ENCODE results near the gene SNX21.

SNX21 gene

DNA sequence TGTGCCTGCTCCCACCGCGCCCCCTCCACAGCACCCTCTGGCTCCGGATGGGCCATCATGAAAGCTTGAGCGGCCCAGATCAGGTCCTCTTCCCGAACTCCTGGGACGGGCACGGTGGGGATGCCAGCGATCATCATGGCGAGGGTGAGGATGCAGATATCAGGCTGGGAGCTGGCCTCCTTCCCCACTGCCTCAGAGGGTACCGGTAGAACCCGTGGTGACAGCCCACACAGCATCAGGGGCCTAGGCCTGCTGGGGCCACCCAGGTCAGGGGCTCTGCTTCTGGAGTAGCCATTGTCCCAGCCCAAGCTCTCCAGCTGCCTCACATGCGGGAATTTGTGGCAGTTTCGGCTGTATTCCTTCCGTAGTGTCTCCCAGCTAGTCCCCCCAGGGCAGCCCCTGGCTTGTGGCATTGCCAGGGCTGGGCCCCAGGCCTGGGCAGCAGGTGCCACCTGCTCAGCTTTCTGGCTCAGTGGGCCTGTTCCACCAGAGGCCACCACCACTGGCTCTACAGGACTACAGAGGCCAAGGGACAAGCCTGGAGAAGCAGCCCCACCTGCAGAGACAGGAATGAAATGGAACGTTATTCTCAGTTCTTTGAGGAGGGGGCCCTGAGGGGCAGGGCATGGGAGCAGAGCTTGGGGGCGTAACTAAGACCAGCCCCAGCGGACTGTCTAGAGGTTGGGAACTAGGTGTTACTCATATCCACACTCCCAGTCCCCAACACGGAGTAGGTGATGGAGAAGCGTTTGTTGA lies 53.2 kb downstream of the SNX21 start:
- no peak overlapping the region for H3K9ac ChIP-seq (ENCODE audit: low read depth, low read length, poor library complexity)
- H3K79me1 ChIP-seq (ENCODE audit: low read depth, low read length) = peaks cover 2% of the 10 kb centered on the region
- no CpG with 5 or more reads among the region's 19 CpGs for WGBS, 2 donors (ENCODE audit: extremely low coverage in 2 of 2, insufficient read length in 2 of 2, insufficient replicate concordance in 1 of 2)
- H2BK12ac ChIP-seq (ENCODE audit: low read length) = no peak overlapping the region
- H3K27ac ChIP-seq (replicated peaks; ENCODE audit: low read length) = no peak overlapping the region
- H2BK5ac ChIP-seq (ENCODE audit: low read length) = no peak overlapping the region
- no peak overlapping the region for H3K23ac ChIP-seq (ENCODE audit: low read depth, low read length, poor library complexity)
- H3K4me1 ChIP-seq (ENCODE audit: control insufficient read depth in 2 of 2, insufficient read depth in 1 of 2, low read depth in 1 of 2, low read length in 2 of 2) = peaks cover 3 to 5% of the 10 kb centered on the region in 2 donors
- no peak overlapping the region for H2AFZ ChIP-seq (ENCODE audit: low read length)
- H2AK5ac ChIP-seq (ENCODE audit: low read depth, low read length) = no peak overlapping the region
- no peak overlapping the region for H3K14ac ChIP-seq (ENCODE audit: low read length)
- no peak overlapping the region for H4K8ac ChIP-seq (ENCODE audit: low read depth, low read length)
- H3K27me3 ChIP-seq (ENCODE audit: control insufficient read depth in 3 of 3, insufficient read depth in 3 of 3, low read depth in 1 of 3, low read length in 3 of 3) = peaks cover 0 to 7% (median 0%) of the 10 kb centered on the region in 3 experiments
- peaks cover 19 to 46% of the 10 kb centered on the region in 2 donors for H3K36me3 ChIP-seq (replicated peaks in 1 of 2; ENCODE audit: control insufficient read depth in 2 of 2, insufficient read depth in 2 of 2, low read length in 2 of 2)
- no peak overlapping the region for H2BK15ac ChIP-seq (ENCODE audit: low read length)
- no peak overlapping the region for H3K4ac ChIP-seq (ENCODE audit: low read length)
- H3K9me3 ChIP-seq (replicated peaks in 1 of 2; ENCODE audit: control insufficient read depth in 2 of 2, insufficient read depth in 1 of 2, low read depth in 1 of 2, low read length in 2 of 2) = peaks cover 0 to 1% of the 10 kb centered on the region in 2 donors
- H3K4me2 ChIP-seq (ENCODE audit: insufficient read depth, low read length, poor library complexity, severe bottlenecking) = no peak overlapping the region
- H4K91ac ChIP-seq (ENCODE audit: low read depth, low read length, poor library complexity) = no peak overlapping the region
- no peak overlapping the region for H3K4me3 ChIP-seq (ENCODE audit: low read length in 2 of 2)
- no peak for DNase-seq (ENCODE audit: low spot score)
- no peak overlapping the region for H3K18ac ChIP-seq (ENCODE audit: low read length)
- H2BK120ac ChIP-seq (ENCODE audit: low read depth, low read length) = no peak overlapping the region

DNA sequence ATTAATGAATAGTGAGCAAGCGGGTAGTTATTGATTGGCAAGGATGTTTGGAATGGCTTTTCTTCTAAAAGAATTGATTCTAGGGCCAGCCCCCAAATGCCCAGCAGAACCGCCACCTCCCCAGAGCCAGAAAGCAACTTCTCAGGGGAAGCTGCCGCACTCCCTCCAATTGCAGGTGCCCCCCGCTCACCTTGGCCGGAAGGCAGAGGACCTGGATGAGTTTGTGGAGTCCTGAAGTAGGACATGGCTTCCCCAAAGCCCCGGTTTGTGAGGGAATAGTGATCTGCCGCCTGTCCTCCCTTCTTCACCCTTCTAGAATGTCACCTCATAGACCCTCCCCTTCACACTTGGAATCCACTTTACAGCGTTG lies 53.7 kb downstream of the SNX21 start, which contains the start of gene SPATA25:
TSS of gene SPATA25 (minus strand) at position 277 of the 370 bp plus-strand sequence. CDS start at position 245, 32 bp downstream.
- WGBS, 2 donors (ENCODE audit: extremely low coverage in 2 of 2, insufficient read length in 2 of 2, insufficient replicate concordance in 1 of 2) = no CpG with 5 or more reads among the region's 8 CpGs
- DNase-seq (ENCODE audit: low spot score) = no peak
- Histone ChIP-seq H4K91ac (ENCODE audit: low read depth, low read length, poor library complexity) (no peak within 1 kb of the TSS), H2BK12ac (ENCODE audit: low read length) (no peak within 1 kb of the TSS), H2AK5ac (ENCODE audit: low read depth, low read length) (no peak within 1 kb of the TSS), H3K79me1 (ENCODE audit: low read depth, low read length) (peaks cover 2% of the 10 kb centered on the region), H3K18ac (ENCODE audit: low read length) (no peak within 1 kb of the TSS), H2BK15ac (ENCODE audit: low read length) (no peak within 1 kb of the TSS), H3K4me1 (ENCODE audit: control insufficient read depth in 2 of 2, insufficient read depth in 1 of 2, low read depth in 1 of 2, low read length in 2 of 2) (peaks cover 5 to 6% of the 10 kb centered on the region in 2 donors), H2BK5ac (ENCODE audit: low read length) (no peak within 1 kb of the TSS), H3K4ac (ENCODE audit: low read length) (no peak within 1 kb of the TSS), H3K36me3 (replicated peaks in 1 of 2; ENCODE audit: control insufficient read depth in 2 of 2, insufficient read depth in 2 of 2, low read length in 2 of 2) (peaks cover 19 to 45% of the 10 kb centered on the region in 2 donors), H2BK120ac (ENCODE audit: low read depth, low read length) (no peak within 1 kb of the TSS), H3K4me2 (ENCODE audit: insufficient read depth, low read length, poor library complexity, severe bottlenecking) (no peak within 1 kb of the TSS), H3K23ac (ENCODE audit: low read depth, low read length, poor library complexity) (no peak within 1 kb of the TSS), H3K27me3 (ENCODE audit: control insufficient read depth in 3 of 3, insufficient read depth in 3 of 3, low read depth in 1 of 3, low read length in 3 of 3) (peaks cover 0 to 7% (median 0%) of the 10 kb centered on the region in 3 experiments), H2AFZ (ENCODE audit: low read length) (no peak within 1 kb of the TSS), H4K8ac (ENCODE audit: low read depth, low read length) (no peak within 1 kb of the TSS), H3K9ac (ENCODE audit: low read depth, low read length, poor library complexity) (no peak within 1 kb of the TSS), H3K9me3 (replicated peaks in 1 of 2; ENCODE audit: control insufficient read depth in 2 of 2, insufficient read depth in 1 of 2, low read depth in 1 of 2, low read length in 2 of 2) (peaks cover 0 to 1% of the 10 kb centered on the region in 2 donors), H3K27ac (replicated peaks; ENCODE audit: low read length) (no peak within 1 kb of the TSS), H3K14ac (ENCODE audit: low read length) (no peak within 1 kb of the TSS), H3K4me3 (ENCODE audit: low read length in 2 of 2) (no peak within 1 kb of the TSS)

DNA sequence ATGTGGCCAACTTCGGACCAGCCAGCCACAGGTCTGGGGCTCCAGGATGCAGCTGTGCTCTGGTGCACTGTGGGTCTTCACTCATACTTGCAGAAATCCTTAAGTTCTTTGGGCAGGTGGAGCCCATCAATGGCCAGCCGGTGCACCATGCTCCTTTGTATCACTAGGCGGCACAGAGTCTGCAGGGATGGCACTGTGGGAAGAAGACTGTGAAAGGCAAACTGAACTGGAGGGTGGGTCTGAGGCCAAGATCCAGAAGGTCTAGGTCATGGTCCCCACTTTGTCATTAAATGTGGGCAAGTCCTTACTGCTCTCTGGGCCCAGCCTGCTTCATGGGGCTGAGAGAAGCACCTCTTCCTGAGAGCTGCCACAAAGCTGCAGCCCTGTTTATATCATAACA lies 55.1 kb downstream of the SNX21 start:
- Histone ChIP-seq H2BK120ac (ENCODE audit: low read depth, low read length) (no peak overlapping the region), H3K79me1 (ENCODE audit: low read depth, low read length) (peaks cover 2% of the 10 kb centered on the region), H3K9me3 (replicated peaks in 1 of 2; ENCODE audit: control insufficient read depth in 2 of 2, insufficient read depth in 1 of 2, low read depth in 1 of 2, low read length in 2 of 2) (peaks cover 0 to 1% of the 10 kb centered on the region in 2 donors), H4K8ac (ENCODE audit: low read depth, low read length) (no peak overlapping the region), H4K91ac (ENCODE audit: low read depth, low read length, poor library complexity) (no peak overlapping the region), H3K14ac (ENCODE audit: low read length) (no peak overlapping the region), H3K18ac (ENCODE audit: low read length) (no peak overlapping the region), H2BK15ac (ENCODE audit: low read length) (no peak overlapping the region), H3K4me3 (ENCODE audit: low read length in 2 of 2) (no peak overlapping the region), H3K4me1 (ENCODE audit: control insufficient read depth in 2 of 2, insufficient read depth in 1 of 2, low read depth in 1 of 2, low read length in 2 of 2) (peaks cover 5 to 6% of the 10 kb centered on the region in 2 donors), H2AK5ac (ENCODE audit: low read depth, low read length) (no peak overlapping the region), H3K27me3 (ENCODE audit: control insufficient read depth in 3 of 3, insufficient read depth in 3 of 3, low read depth in 1 of 3, low read length in 3 of 3) (peaks cover 0 to 7% (median 0%) of the 10 kb centered on the region in 3 experiments), H3K9ac (ENCODE audit: low read depth, low read length, poor library complexity) (no peak overlapping the region), H3K36me3 (replicated peaks in 1 of 2; ENCODE audit: control insufficient read depth in 2 of 2, insufficient read depth in 2 of 2, low read length in 2 of 2) (peaks cover 10 to 39% of the 10 kb centered on the region in 2 donors), H2AFZ (ENCODE audit: low read length) (no peak overlapping the region), H3K27ac (replicated peaks; ENCODE audit: low read length) (no peak overlapping the region), H3K4me2 (ENCODE audit: insufficient read depth, low read length, poor library complexity, severe bottlenecking) (no peak overlapping the region), H2BK12ac (ENCODE audit: low read length) (no peak overlapping the region), H3K4ac (ENCODE audit: low read length) (no peak overlapping the region), H3K23ac (ENCODE audit: low read depth, low read length, poor library complexity) (no peak overlapping the region), H2BK5ac (ENCODE audit: low read length) (no peak overlapping the region)
- WGBS, 2 donors (ENCODE audit: extremely low coverage in 2 of 2, insufficient read length in 2 of 2, insufficient replicate concordance in 1 of 2) = no CpG with 5 or more reads among the region's 3 CpGs
- DNase-seq (ENCODE audit: low spot score) = no peak

All from neuronal stem cell (in vitro differentiated cells).